ENCODE results near the gene PGBD5.
"Not testable (repeated sequence)": the region's sequence is repeated elsewhere in the genome, so short reads cannot be mapped to it uniquely, and the experiment has no call there.

PGBD5 gene

GRCh38 chr1:230413061-230413460 is 13.1 kb downstream of the PGBD5 start:
- no peak for TF ChIP-seq CTCF (IDR thresholded peaks at IDR 0.05; ENCODE audit: low read depth, low read length)
- H3K4me3 ChIP-seq (ENCODE audit: low read depth, low read length), result no peak overlapping the region
- no peak for DNase-seq (ENCODE audit: low read depth, low spot score)
- in situ Hi-C loops (cut with HindIII; ENCODE audit: low sequenced_read_pairs), result no loop called here

- H3K4me3 ChIP-seq (ENCODE audit: low read depth, low read length), result no peak overlapping the region
- DNase-seq (ENCODE audit: low read depth, low spot score), result no peak
- in situ Hi-C loops (cut with HindIII; ENCODE audit: low sequenced_read_pairs), result no loop called here
- TF ChIP-seq CTCF (IDR thresholded peaks at IDR 0.05; ENCODE audit: low read depth, low read length), result no peak
Measured at GRCh38 chr1:230408971-230409370, 17.2 kb downstream of the PGBD5 start.

GRCh38 chr1:230407351-230407750 is 18.8 kb downstream of the PGBD5 start:
- no peak overlapping the region for H3K4me3 ChIP-seq (ENCODE audit: low read depth, low read length)
- no peak for TF ChIP-seq CTCF (IDR thresholded peaks at IDR 0.05; ENCODE audit: low read depth, low read length)
- no peak for DNase-seq (ENCODE audit: low read depth, low spot score)
- in situ Hi-C loops (cut with HindIII; ENCODE audit: low sequenced_read_pairs), result no loop called here

GRCh38 chr1:230406727-230407126 is 19.4 kb downstream of the PGBD5 start:
- DNase-seq (ENCODE audit: low read depth, low spot score); H3K4me3 ChIP-seq (ENCODE audit: low read depth, low read length); in situ Hi-C loops (cut with HindIII; ENCODE audit: low sequenced_read_pairs): not testable (repeated sequence)

GRCh38 chr1:230403442-230403841 is 22.7 kb downstream of the PGBD5 start:
- in situ Hi-C loops (cut with HindIII; ENCODE audit: low sequenced_read_pairs), result no loop called here
- DNase-seq (ENCODE audit: low read depth, low spot score), result no peak
- no peak overlapping the region for H3K4me3 ChIP-seq (ENCODE audit: low read depth, low read length)
- TF ChIP-seq CTCF (IDR thresholded peaks at IDR 0.05; ENCODE audit: low read depth, low read length), result no peak

- no peak overlapping the region for H3K4me3 ChIP-seq (ENCODE audit: low read depth, low read length)
- in situ Hi-C loops (cut with HindIII; ENCODE audit: low sequenced_read_pairs), result no loop called here
- no peak for DNase-seq (ENCODE audit: low read depth, low spot score)
- no peak for TF ChIP-seq CTCF (IDR thresholded peaks at IDR 0.05; ENCODE audit: low read depth, low read length)
Measured at GRCh38 chr1:230401763-230402294, 24.3 kb downstream of the PGBD5 start.

GRCh38 chr1:230401101-230401500 is 25.0 kb downstream of the PGBD5 start:
- no peak for DNase-seq (ENCODE audit: low read depth, low spot score)
- no peak overlapping the region for H3K4me3 ChIP-seq (ENCODE audit: low read depth, low read length)
- TF ChIP-seq CTCF (IDR thresholded peaks at IDR 0.05; ENCODE audit: low read depth, low read length), result no peak
- in situ Hi-C loops (cut with HindIII; ENCODE audit: low sequenced_read_pairs), result no loop called here

All from astrocyte of the spinal cord (primary cell).